Gastroesophageal sphincter (tissue), 3 donors: ENCODE data around the gene IL34.

Experiments used
- CTCF ChIP-seq, 4 experiments: fragments of 200-600 bp in 2 of 4; fragments of 450-650 bp in 2 of 4; sonication (generic) in 1 of 4; IDR thresholded peaks; one replicate each; pipeline ENCODE4 v1.5.1; 2017 to 2019; ENCODE audit warnings: antibody characterized with exemption in 4 of 4, mild to moderate bottlenecking in 2 of 4, moderate library complexity in 2 of 4
- EP300 ChIP-seq: sonication (generic); formaldehyde crosslinking; IDR thresholded peaks from one replicate; pipeline ENCODE4 v1.6.1; 2017; ENCODE audit warnings: antibody characterized with exemption, mild to moderate bottlenecking
- POLR2A ChIP-seq, 2 donors: fragments of 450-650 bp; IDR thresholded peaks; one replicate each; pipeline ENCODE4 v1.6.1; 2017; ENCODE audit warnings: antibody characterized with exemption in 2 of 2, mild to moderate bottlenecking in 2 of 2, moderate library complexity in 1 of 2
- POLR2AphosphoS5 ChIP-seq: sonication (generic); formaldehyde crosslinking; IDR thresholded peaks from one replicate; pipeline ENCODE4 v1.6.1; 2017; ENCODE audit warnings: antibody characterized with exemption

- TF ChIP-seq CTCF (IDR thresholded peaks at IDR 0.05) (no peak), POLR2AphosphoS5 (no peak), POLR2A (IDR thresholded peaks at IDR 0.05) (no peak), EP300 (no peak)
These were observed 28.1 kb downstream of the IL34 start for GRCh38 chr16:70674221-70675014.
